PFSK-1 (cell line): ENCODE measurements around the gene TTC3.

ENCODE experiments used
- POLR2AphosphoS5 ChIP-seq: IDR thresholded peaks from 2 replicates; pipeline ENCODE4 v1.6.1; 2012; ENCODE audit warnings: low read depth, mild to moderate bottlenecking, control low read depth, low read length, moderate library complexity
- REST ChIP-seq, 2 experiments: IDR thresholded peaks; 2 replicates each; pipeline versions ENCODE4 v1.6.1 to v1.8.0; 2011 to 2012; ENCODE audit warnings: low read depth in 2 of 2, low read length in 2 of 2, control low read depth in 1 of 2, inconsistent platforms in 1 of 2, mild to moderate bottlenecking in 1 of 2, moderate library complexity in 1 of 2; ENCODE audit not compliant: insufficient read depth in 1 of 2
- TAF1 ChIP-seq: IDR thresholded peaks from 2 replicates; pipeline ENCODE4 v1.6.1; 2012; ENCODE audit warnings: low read length, control low read depth, borderline replicate concordance; ENCODE audit not compliant: insufficient read depth

GRCh38 chr21:37088186-37088735 lies 15.2 kb downstream of the TTC3 start:
- TF ChIP-seq TAF1 (no peak), REST (IDR thresholded peaks at IDR 0.05; ENCODE audit: insufficient read depth in 1 of 2, low read depth in 2 of 2, low read length in 2 of 2) (no peak), POLR2AphosphoS5 (no peak)
